Fibroblast of the aortic adventitia (primary cell): ENCODE measurements around the gene SORBS2. TPM values are rescaled to one million over a fixed set of nuclear protein-coding genes. Genes with fewer than 3 reads are reported as not detected.

Experiments used
- DNase-seq: peaks from one replicate; pipeline ENCODE4 v3.0.0-alpha.2; 2010; ENCODE audit warnings: low read depth
- H3K4me3 ChIP-seq: 2 replicates; pipeline ENCODE4 v1.5.1; 2011; ENCODE audit warnings: low read depth, mild to moderate bottlenecking, control low read depth, low read length, moderate library complexity
- CTCF ChIP-seq: IDR thresholded peaks from 2 replicates; pipeline ENCODE4 v1.5.1; 2011; ENCODE audit warnings: mild to moderate bottlenecking, low read length, control low read depth, inconsistent platforms; ENCODE audit not compliant: insufficient read depth
- total RNA-seq: library from RNA; depleted of rRNA; stranded (reverse); fragments of >200 nt; gene quantifications from 2 replicates; pipeline ENCODE4 v1.2.3, GENCODE V29; 2012; ENCODE audit warnings: low replicate concordance

SORBS2 gene
- total RNA-seq, 1 donor, result 2.8 TPM

- no peak for DNase-seq
- H3K4me3 ChIP-seq, result no peak overlapping the region
- TF ChIP-seq CTCF, result no peak
These were observed 154.8 kb downstream of the SORBS2 start for GRCh38 chr4:185657183-185657582.

GRCh38 chr4:185656467-185656931 lies 155.5 kb downstream of the SORBS2 start:
- DNase-seq, result peak; percentile 67
- H3K4me3 ChIP-seq, result peak overlapping the region; percentile 15
- TF ChIP-seq CTCF, result peak; percentile 75

GRCh38 chr4:185654965-185655554 lies 156.9 kb downstream of the SORBS2 start:
- TF ChIP-seq CTCF, result no peak
- no peak overlapping the region for H3K4me3 ChIP-seq
- no peak for DNase-seq

GRCh38 chr4:185654311-185654710 lies 157.7 kb downstream of the SORBS2 start:
- TF ChIP-seq CTCF, result no peak
- no peak for DNase-seq
- H3K4me3 ChIP-seq, result no peak overlapping the region

- H3K4me3 ChIP-seq, result no peak overlapping the region
- no peak for DNase-seq
- no peak for TF ChIP-seq CTCF
These were observed 160.1 kb downstream of the SORBS2 start for GRCh38 chr4:185651851-185652250.

- no peak for DNase-seq
- no peak for TF ChIP-seq CTCF
These were observed 160.8 kb downstream of the SORBS2 start for GRCh38 chr4:185651137-185651677.

GRCh38 chr4:185648631-185649030 lies 163.4 kb downstream of the SORBS2 start:
- TF ChIP-seq CTCF, result no peak
- H3K4me3 ChIP-seq, result no peak overlapping the region
- DNase-seq, result no peak

More at GRCh38 chr4:185651137-185651677, 160.8 kb downstream of the SORBS2 start:
- no peak overlapping the region for H3K4me3 ChIP-seq
